GM12872 (cell line): ENCODE measurements around the gene WDR76.

Experiments used
- TF ChIP-seq, protein P1 (sequence below): IDR thresholded peaks from 3 replicates; pipeline ENCODE4 v1.5.1; 2011; ENCODE audit warnings: low read depth, mild to moderate bottlenecking, low read length, moderate library complexity; ENCODE audit not compliant: insufficient read depth

Gene WDR76

DNA sequence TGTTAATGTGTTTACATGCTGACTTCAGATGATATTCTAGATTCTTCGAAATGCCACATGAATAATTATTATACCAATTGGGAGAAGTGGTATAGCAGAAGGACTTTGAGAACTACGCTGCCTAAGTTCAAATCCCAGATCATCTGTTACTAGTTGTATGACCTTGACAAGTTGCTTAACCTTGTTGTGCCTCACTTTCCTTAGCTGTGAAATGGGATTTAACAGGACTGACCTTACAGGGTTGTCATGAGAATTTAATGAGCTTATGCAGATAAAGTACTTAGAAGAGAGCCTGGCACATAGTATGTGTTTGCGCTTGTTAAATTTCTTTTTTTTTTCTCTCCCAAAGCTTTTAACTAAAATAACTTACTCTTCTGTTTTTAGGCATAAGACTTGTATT is 24.4 kb downstream of the WDR76 start:
- TF ChIP-seq, protein P1, sequence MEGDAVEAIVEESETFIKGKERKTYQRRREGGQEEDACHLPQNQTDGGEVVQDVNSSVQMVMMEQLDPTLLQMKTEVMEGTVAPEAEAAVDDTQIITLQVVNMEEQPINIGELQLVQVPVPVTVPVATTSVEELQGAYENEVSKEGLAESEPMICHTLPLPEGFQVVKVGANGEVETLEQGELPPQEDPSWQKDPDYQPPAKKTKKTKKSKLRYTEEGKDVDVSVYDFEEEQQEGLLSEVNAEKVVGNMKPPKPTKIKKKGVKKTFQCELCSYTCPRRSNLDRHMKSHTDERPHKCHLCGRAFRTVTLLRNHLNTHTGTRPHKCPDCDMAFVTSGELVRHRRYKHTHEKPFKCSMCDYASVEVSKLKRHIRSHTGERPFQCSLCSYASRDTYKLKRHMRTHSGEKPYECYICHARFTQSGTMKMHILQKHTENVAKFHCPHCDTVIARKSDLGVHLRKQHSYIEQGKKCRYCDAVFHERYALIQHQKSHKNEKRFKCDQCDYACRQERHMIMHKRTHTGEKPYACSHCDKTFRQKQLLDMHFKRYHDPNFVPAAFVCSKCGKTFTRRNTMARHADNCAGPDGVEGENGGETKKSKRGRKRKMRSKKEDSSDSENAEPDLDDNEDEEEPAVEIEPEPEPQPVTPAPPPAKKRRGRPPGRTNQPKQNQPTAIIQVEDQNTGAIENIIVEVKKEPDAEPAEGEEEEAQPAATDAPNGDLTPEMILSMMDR = no peak

DNA sequence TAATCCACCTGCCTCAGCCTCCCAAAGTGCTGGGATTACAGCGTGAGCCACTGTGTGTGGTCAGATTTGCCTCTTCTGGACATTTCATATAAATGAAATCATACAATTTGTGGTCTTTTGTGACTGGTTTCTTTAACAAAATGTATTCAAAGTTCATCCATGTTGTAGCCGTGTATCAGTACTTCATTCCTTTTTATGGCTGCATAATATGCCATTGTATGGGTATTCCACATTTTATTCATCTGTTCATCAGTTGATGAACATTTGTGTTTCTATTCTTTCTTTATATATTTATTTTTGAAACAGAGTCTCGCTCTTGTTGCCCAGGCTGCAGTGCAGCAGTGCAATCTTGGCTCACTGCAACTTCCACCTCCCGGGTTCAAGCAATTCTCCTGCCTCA is 25.8 kb downstream of the WDR76 start:
- TF ChIP-seq, protein P1 = no peak

DNA sequence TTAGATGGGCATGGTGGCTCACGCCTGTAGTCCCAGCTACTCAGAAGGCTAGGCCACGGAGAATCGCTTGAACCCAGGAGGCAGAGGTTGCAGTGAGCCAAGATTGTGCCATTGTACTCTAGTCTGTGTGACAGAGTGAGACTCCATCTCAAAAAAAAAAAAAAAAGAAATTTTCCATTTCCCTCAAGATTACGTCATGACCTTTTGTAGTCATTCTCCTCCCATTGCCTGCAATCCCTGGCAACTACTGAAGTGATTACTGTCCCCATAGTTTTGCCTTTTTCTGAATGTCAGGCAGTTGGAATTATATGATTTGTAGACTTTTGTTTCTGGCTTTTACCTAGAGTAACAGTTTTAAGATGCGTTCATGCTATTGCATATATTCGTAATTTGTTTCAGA is 28.0 kb downstream of the WDR76 start:
- TF ChIP-seq, protein P1 = no peak

DNA sequence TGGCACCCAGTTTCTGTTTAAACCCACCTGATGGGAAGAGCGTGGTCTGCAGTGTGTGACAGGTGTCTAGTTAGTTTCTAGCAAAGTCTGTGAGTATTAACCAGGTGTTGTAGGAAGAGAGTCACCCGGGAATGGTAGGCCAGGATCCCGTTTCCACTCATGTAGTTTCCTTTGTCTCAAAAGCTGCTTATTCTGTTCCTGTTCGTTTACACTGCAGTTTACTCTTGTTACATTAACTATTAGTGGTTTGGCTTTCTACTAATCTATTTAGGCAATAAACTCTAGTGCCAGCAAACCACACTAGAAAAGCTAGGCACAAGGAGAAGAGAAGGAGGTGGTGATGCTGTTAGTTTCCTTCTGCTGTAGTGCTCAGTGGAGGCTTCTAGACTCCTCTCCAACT is 32.7 kb downstream of the WDR76 start:
- TF ChIP-seq, protein P1 = no peak

DNA sequence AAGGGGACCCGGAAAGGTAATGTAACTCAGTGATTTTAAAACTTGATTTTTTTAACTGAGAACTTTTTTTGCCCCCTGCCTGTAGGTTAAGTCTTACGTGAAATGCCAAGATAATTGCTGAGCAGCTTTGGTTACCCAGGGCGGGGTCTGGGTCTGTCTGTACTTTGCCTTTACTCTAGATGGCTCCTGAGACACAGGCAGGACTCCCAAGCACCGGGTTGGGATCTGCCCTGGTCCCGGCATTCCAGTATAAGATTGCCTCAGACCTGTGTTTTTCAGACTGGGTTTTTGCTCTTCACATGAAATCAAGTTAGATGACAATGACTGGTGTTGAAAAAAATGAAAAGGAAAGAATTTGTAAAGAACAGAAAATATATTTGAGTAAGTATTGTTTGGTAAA is 40.3 kb downstream of the WDR76 start:
- TF ChIP-seq, protein P1 = no peak

DNA sequence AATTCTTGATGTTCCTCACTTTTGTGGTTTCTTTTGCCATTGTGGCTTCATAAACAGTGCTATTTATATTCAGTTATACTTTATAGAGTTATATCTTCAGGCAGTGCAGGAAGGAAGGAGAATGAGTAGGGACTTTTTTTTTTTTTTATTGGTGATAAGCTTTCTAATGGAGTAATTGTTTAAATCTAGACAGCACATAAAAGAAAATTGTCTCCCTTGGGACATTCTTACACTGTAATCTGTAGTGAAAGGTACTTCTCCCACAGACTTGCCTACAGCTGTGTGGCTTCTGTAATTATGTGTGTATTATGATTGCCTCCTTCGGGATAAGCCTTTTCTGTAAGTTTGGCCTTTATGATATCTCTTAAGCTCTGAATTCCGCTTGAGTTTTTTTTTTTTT is 41.6 kb downstream of the WDR76 start:
- TF ChIP-seq, protein P1 = no peak

DNA sequence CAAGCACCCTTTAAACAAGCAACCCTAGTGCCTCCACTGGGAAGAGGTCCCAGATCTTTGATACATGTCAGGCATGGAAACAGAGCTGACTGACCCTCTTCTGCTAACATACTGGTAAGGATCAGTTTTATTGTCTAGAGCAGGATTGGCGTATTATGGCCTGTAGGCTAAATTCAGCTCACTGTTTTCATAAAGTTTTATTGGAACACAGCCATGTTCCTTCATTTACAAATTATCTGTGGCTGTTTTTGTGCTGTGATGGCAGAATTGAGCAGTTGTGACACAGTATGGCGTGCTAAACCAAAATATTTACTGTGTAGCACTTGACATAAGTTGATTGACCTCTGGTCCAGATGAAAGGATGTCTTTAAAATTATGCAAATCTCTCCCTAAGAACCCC is 45.0 kb downstream of the WDR76 start:
- TF ChIP-seq, protein P1 = no peak
